Endothelial cell of umbilical vein (primary cell): ENCODE measurements around the gene INPP5B. TPM values are rescaled to one million over a fixed set of nuclear protein-coding genes. Genes with fewer than 3 reads are reported as not detected.

ENCODE experiments used
- BruUV-seq: library from RNA; stranded (reverse); fragments of 400-500 nt; replicated peaks from 2 replicates; lab custom pipeline; 2021; lab: Mats Ljungman, UMichigan
- CTCF ChIA-PET: fragments of 300-600, 350-600 bp; sonication (Branson Sonifier 250); formaldehyde crosslinking; loops from one replicate; lab custom pipeline; 2021; ENCODE audit warnings: antibody characterized with exemption, inconsistent platforms; lab: Charles Lee
- POLR2A ChIA-PET: fragments of 300-600, 350-600 bp; sonication (Branson Sonifier 250); formaldehyde crosslinking; loops from one replicate; lab custom pipeline; 2021; ENCODE audit warnings: antibody characterized with exemption, inconsistent platforms; lab: Charles Lee
- DNase-seq: peaks from one replicate; pipeline ENCODE4 v3.0.0-alpha.2; 2011; ENCODE audit warnings: low read depth, low spot score
- FAIRE-seq: peaks from 2 replicates; lab custom pipeline; 2011; peaks lifted over from hg19 to GRCh38; lab: Jason Lieb, UNC
- H2AFZ ChIP-seq: 2 replicates; pipeline ENCODE4 v1.6.0; 2012; ENCODE audit warnings: low read depth, low read length, control low read depth, inconsistent platforms
- H3K27ac ChIP-seq: 2 replicates; pipeline ENCODE4 v1.5.1; 2011; ENCODE audit warnings: low read depth, mild to moderate bottlenecking, control low read depth, low read length, moderate library complexity; ENCODE audit not compliant: insufficient read depth
- H3K27me3 ChIP-seq, 2 experiments: 2 replicates each; pipeline versions ENCODE4 v1.6.0 to v1.6.1; 2011; ENCODE audit warnings: low read length in 2 of 2, mixed read lengths in 1 of 2; ENCODE audit not compliant: control insufficient read depth in 2 of 2, insufficient read depth in 2 of 2
- H3K36me3 ChIP-seq, 2 experiments: 2 replicates in 1 of 2; 3 replicates in 1 of 2; pipeline ENCODE4 v1.5.1; 2011; ENCODE audit warnings: low read length in 2 of 2, mild to moderate bottlenecking in 1 of 2, moderate library complexity in 1 of 2; ENCODE audit not compliant: control insufficient read depth in 2 of 2, insufficient read depth in 2 of 2; ENCODE audit errors: extremely low read depth in 1 of 2
- H3K4me1 ChIP-seq: 3 replicates; pipeline ENCODE4 v1.5.1; 2011; ENCODE audit warnings: mild to moderate bottlenecking, low read length; ENCODE audit not compliant: control insufficient read depth, insufficient read depth; ENCODE audit errors: extremely low read depth
- H3K4me2 ChIP-seq: 2 replicates; pipeline ENCODE4 v1.6.1; 2011; ENCODE audit warnings: low read length, control low read depth, mixed read lengths; ENCODE audit not compliant: insufficient read depth
- H3K4me3 ChIP-seq, 3 experiments: fragments of 200-600 bp in 1 of 3; sonication (generic), shearing (Covaris generic) in 1 of 3; replicated peaks in 1 of 3; 2 replicates each; pipeline ENCODE4 v1.5.1; 2011 to 2016; ENCODE audit warnings: control low read depth in 3 of 3, low read length in 3 of 3, mild to moderate bottlenecking in 2 of 3, inconsistent platforms in 1 of 3, low read depth in 1 of 3, moderate library complexity in 1 of 3; ENCODE audit not compliant: insufficient read depth in 1 of 3
- H3K79me2 ChIP-seq: 2 replicates; pipeline ENCODE4 v1.6.0; 2012; ENCODE audit warnings: low read length, inconsistent platforms; ENCODE audit not compliant: control insufficient read depth, insufficient read depth
- H3K9ac ChIP-seq: replicated peaks from 2 replicates; pipeline ENCODE3; 2011; ENCODE audit warnings: low read length, control low read depth; ENCODE audit not compliant: insufficient read depth; ENCODE audit errors: extremely low read depth
- H3K9me1 ChIP-seq: replicated peaks from 3 replicates; pipeline ENCODE4 v1.6.0; 2011; ENCODE audit warnings: mild to moderate bottlenecking, low read length; ENCODE audit not compliant: control insufficient read depth, insufficient read depth; ENCODE audit errors: extremely low read depth
- H3K9me3 ChIP-seq: replicated peaks from 2 replicates; pipeline ENCODE4 v1.5.1; 2012; ENCODE audit warnings: low read length, inconsistent platforms; ENCODE audit not compliant: control insufficient read depth, insufficient read depth
- H4K20me1 ChIP-seq: replicated peaks from 2 replicates; pipeline ENCODE3; 2011; ENCODE audit warnings: mild to moderate bottlenecking, low read length; ENCODE audit not compliant: control insufficient read depth, insufficient read depth; ENCODE audit errors: extremely low read depth
- CTCF ChIP-seq, 2 donors: IDR thresholded peaks; 1 replicate in 1 of 2; 2 replicates in 1 of 2; pipeline ENCODE4 v1.5.1; 2011; ENCODE audit warnings: low read length in 2 of 2, mild to moderate bottlenecking in 2 of 2, moderate library complexity in 2 of 2, control low read depth in 1 of 2, inconsistent platforms in 1 of 2, low read depth in 1 of 2; ENCODE audit not compliant: insufficient read depth in 1 of 2; ENCODE audit errors: extremely low read depth in 1 of 2
- EZH2 ChIP-seq: IDR thresholded peaks from 2 replicates; pipeline ENCODE4 v1.6.1; 2012; ENCODE audit warnings: borderline replicate concordance, low read depth, mild to moderate bottlenecking, moderate library complexity, low read length, inconsistent platforms; ENCODE audit not compliant: severe bottlenecking
- FOS ChIP-seq: IDR thresholded peaks from 2 replicates; pipeline ENCODE4 v1.6.1; 2011; ENCODE audit warnings: mild to moderate bottlenecking, low read length, moderate library complexity, borderline replicate concordance; ENCODE audit not compliant: insufficient read depth
- GATA2 ChIP-seq: IDR thresholded peaks from 2 replicates; pipeline ENCODE4 v1.7.0; 2011; ENCODE audit warnings: low read depth, mild to moderate bottlenecking, moderate library complexity, mixed read lengths, low read length; ENCODE audit not compliant: insufficient read length, insufficient read depth
- JUN ChIP-seq: IDR thresholded peaks from 2 replicates; pipeline ENCODE4 v1.6.1; 2011; ENCODE audit warnings: borderline replicate concordance, low read depth; ENCODE audit not compliant: insufficient read length, insufficient read depth
- MAX ChIP-seq: IDR thresholded peaks from 2 replicates; pipeline ENCODE4 v1.6.1; 2011; ENCODE audit not compliant: insufficient read depth, insufficient read length
- MYC ChIP-seq: IDR thresholded peaks from one replicate; pipeline ENCODE4 v1.6.1; 2011; ENCODE audit warnings: mild to moderate bottlenecking, low read depth, low read length
- POLR2A ChIP-seq: IDR thresholded peaks from 2 replicates; pipeline ENCODE4 v1.6.1; 2012; ENCODE audit warnings: low read depth, mild to moderate bottlenecking, control low read depth, low read length
- POLR2AphosphoS5 ChIP-seq: IDR thresholded peaks from 2 replicates; pipeline ENCODE4 v1.6.1; 2012; ENCODE audit warnings: low read depth, mild to moderate bottlenecking, control low read depth, low read length, moderate library complexity; ENCODE audit not compliant: insufficient read depth
- dilution Hi-C: fragments of 300-500 bp; cut with MboI; formaldehyde crosslinking; loops from one replicate; pipeline ENCODE4 v1.15.0; 2019; ENCODE audit warnings: low sequenced_read_pairs; ENCODE audit not compliant: extremely low pct_ligation_motif_present
- intact Hi-C: fragments of 100-400 bp; cut with micrococcal nuclease; formaldehyde crosslinking; loops from one replicate; pipeline ENCODE4 v1.10.0; 2022
- polyA plus RNA-seq, 4 experiments: library from polyadenylated mRNA; depleted of rRNA in 3 of 4; stranded (reverse) in 3 of 4; unstranded in 1 of 4; fragments of >200 nt; gene quantifications; 2 replicates each; pipeline versions ENCODE4 v1.2.1 to v1.2.3, GENCODE V29; 2011 to 2012; ENCODE audit warnings: missing spikeins in 1 of 4
- total RNA-seq: library from RNA; stranded (reverse); gene quantifications from 2 replicates; pipeline ENCODE4 v1.2.3, GENCODE V29; 2021

INPP5B gene
- total and polyA plus RNA-seq, 2 donors (not counting 3 experiments of a cell fraction or from before 2014, with no cell fraction given): 7.4 to 14.7 TPM

GRCh38 chr1:37828410-37829074 is 118.3 kb downstream of the INPP5B start:
- no peak overlapping the region for H3K4me2 ChIP-seq
- no peak overlapping the region for H2AFZ ChIP-seq
- FAIRE-seq (no peak), DNase-seq (no peak)
- BruUV-seq: no TSS peak
- no peak for TF ChIP-seq MAX
- TF ChIP-seq CTCF (IDR thresholded peaks at IDR 0.05; ENCODE audit: extremely low read depth in 1 of 2, insufficient read depth in 1 of 2, low read depth in 1 of 2, low read length in 2 of 2): no peak
- no peak for TF ChIP-seq MYC
- no peak for TF ChIP-seq POLR2AphosphoS5
- TF ChIP-seq JUN: no peak
- no peak for TF ChIP-seq FOS
- no peak for TF ChIP-seq POLR2A
- no peak for TF ChIP-seq EZH2
- no peak for TF ChIP-seq GATA2
- peaks cover 5 to 8% of the 10 kb centered on the region in 2 experiments for H3K36me3 ChIP-seq
- no peak overlapping the region for H3K4me3 ChIP-seq
- intact Hi-C loops (no loop called here), dilution Hi-C loops (no loop called here)
- no peaks in the 10 kb centered on the region for H3K27me3 ChIP-seq
- H3K9me3 ChIP-seq: no peaks in the 10 kb centered on the region
- ChIA-PET POLR2A (interaction anchor here (0.6 kb wide), 1 partner anchor 8 kb away, joined by 5 read pairs; no protein-coding TSS in a partner anchor), CTCF (interaction anchor here (0.9 to 1.2 kb wide), 3 partner anchors 13 to 31 kb away, joined by 3 read pairs; partner anchors contain the start of gene MTF1)
- H3K79me2 ChIP-seq: no peaks in the 10 kb centered on the region
- H3K27ac ChIP-seq: no peak overlapping the region
- no peaks in the 10 kb centered on the region for H4K20me1 ChIP-seq
- H3K9ac ChIP-seq: no peak overlapping the region
- no peaks in the 10 kb centered on the region for H3K9me1 ChIP-seq
- no peaks in the 10 kb centered on the region for H3K4me1 ChIP-seq
